Body of pancreas (tissue), 4 donors: ENCODE data around the gene P3H2.

Experiments used
- POLR2A ChIP-seq, 3 donors: fragments of 450-650 bp; IDR thresholded peaks; one replicate each; pipeline ENCODE4 v1.6.1; 2016; ENCODE audit warnings: antibody characterized with exemption in 3 of 3, mild to moderate bottlenecking in 2 of 3
- TF ChIP-seq, protein P1 (sequence below), 7 experiments: fragments of 450-650 bp in 4 of 7; fragments of 200-600 bp in 3 of 7; sonication (generic) in 3 of 7; IDR thresholded peaks; one replicate each; pipeline ENCODE4 v1.5.1; 2016 to 2019; ENCODE audit warnings: antibody characterized with exemption in 7 of 7

DNA sequence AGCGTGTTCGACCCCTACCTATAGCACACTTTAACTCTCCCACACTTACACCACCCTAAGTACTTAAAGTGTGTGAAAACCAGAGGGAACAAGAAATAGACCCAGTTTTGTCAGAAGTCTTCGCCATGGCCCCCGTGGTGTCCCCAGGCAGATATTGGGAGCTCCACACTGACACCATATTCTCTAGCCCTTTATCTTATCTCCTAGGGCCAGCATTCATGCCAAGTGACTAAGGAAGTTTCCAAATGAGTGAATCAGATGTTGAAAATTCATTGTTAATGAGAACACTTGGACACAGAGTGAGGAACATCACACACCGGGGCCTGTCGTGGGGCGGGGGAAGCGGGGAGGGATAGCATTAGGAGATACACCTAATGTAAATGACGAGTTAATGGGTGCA, 31.8 kb downstream of the P3H2 start:
- TF ChIP-seq, protein P1, sequence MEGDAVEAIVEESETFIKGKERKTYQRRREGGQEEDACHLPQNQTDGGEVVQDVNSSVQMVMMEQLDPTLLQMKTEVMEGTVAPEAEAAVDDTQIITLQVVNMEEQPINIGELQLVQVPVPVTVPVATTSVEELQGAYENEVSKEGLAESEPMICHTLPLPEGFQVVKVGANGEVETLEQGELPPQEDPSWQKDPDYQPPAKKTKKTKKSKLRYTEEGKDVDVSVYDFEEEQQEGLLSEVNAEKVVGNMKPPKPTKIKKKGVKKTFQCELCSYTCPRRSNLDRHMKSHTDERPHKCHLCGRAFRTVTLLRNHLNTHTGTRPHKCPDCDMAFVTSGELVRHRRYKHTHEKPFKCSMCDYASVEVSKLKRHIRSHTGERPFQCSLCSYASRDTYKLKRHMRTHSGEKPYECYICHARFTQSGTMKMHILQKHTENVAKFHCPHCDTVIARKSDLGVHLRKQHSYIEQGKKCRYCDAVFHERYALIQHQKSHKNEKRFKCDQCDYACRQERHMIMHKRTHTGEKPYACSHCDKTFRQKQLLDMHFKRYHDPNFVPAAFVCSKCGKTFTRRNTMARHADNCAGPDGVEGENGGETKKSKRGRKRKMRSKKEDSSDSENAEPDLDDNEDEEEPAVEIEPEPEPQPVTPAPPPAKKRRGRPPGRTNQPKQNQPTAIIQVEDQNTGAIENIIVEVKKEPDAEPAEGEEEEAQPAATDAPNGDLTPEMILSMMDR (IDR thresholded peaks at IDR 0.05): no peak
- TF ChIP-seq POLR2A (IDR thresholded peaks at IDR 0.05): no peak
